PC-3 (cell line): ENCODE data around the gene TMEM178B. TPM values are rescaled to one million over a fixed set of nuclear protein-coding genes. Genes with fewer than 3 reads are reported as not detected.
A peak's percentile ranks its signal among the peaks of the same experiment; 100 is the strongest.

Experiments used
- ATAC-seq: fragments of 200-7000 bp; cut with Tn5 transposase; 2 replicates; pipeline ENCODE4 v1.9.1; 2020; ENCODE audit warnings: mild to moderate bottlenecking, moderate library complexity
- BruUV-seq: library from RNA; stranded (reverse); fragments of 400-500 nt; replicated peaks from 2 replicates; lab custom pipeline; 2021; lab: Mats Ljungman, UMichigan
- CTCF ChIA-PET: fragments of 300-600 bp; sonication (Branson Sonifier 250); formaldehyde crosslinking; loops from one replicate; lab custom pipeline; 2022; ENCODE audit warnings: antibody characterized with exemption; lab: Charles Lee
- POLR2A ChIA-PET: fragments of 300-600 bp; sonication (Branson Sonifier 250); formaldehyde crosslinking; loops from one replicate; lab custom pipeline; 2022; ENCODE audit warnings: antibody characterized with exemption; ENCODE audit not compliant: unreplicated experiment; lab: Charles Lee
- DNase-seq: peaks from one replicate; pipeline ENCODE4 v3.0.0-alpha.2; 2015
- H2AFZ ChIP-seq: fragments of 300-600 bp; sonication (generic); 2 replicates; pipeline ENCODE4 v1.6.0; 2016; ENCODE audit warnings: antibody characterized with exemption, low read length
- H3F3A ChIP-seq: fragments of 300-600 bp; sonication (generic); one replicate; pipeline ENCODE4 v1.6.0; 2017; ENCODE audit warnings: antibody characterized with exemption, low read length, control low read depth, mild to moderate bottlenecking; ENCODE audit not compliant: unreplicated experiment
- H3K27ac ChIP-seq: fragments of 300-600 bp; sonication (generic); 2 replicates; pipeline ENCODE4 v1.5.1; 2016; ENCODE audit warnings: mild to moderate bottlenecking, low read length
- H3K27me3 ChIP-seq: fragments of 300-600 bp; sonication (generic); 2 replicates; pipeline ENCODE4 v1.6.1; 2016; ENCODE audit warnings: low read length, mixed read lengths
- H3K36me3 ChIP-seq: fragments of 300-600 bp; sonication (generic); 2 replicates; pipeline ENCODE4 v1.6.1; 2016; ENCODE audit warnings: low read depth, mixed run types, low read length, mixed read lengths
- H3K4me1 ChIP-seq: fragments of 300-600 bp; sonication (generic); 2 replicates; pipeline ENCODE4 v1.5.1; 2016; ENCODE audit warnings: low read length; ENCODE audit not compliant: insufficient read depth
- H3K4me2 ChIP-seq: fragments of 300-600 bp; sonication (generic); 2 replicates; pipeline ENCODE4 v1.6.0; 2016; ENCODE audit warnings: low read length
- H3K4me3 ChIP-seq: fragments of 300-600 bp; sonication (generic); 2 replicates; pipeline ENCODE4 v1.5.1; 2016; ENCODE audit warnings: mild to moderate bottlenecking, low read length, mixed read lengths
- H3K79me2 ChIP-seq: fragments of 300-600 bp; sonication (generic); 2 replicates; pipeline ENCODE4 v1.6.1; 2017; ENCODE audit warnings: low read length, mixed read lengths
- H3K9ac ChIP-seq: fragments of 300-600 bp; sonication (generic); 2 replicates; pipeline ENCODE4 v1.6.0; 2016; ENCODE audit warnings: mild to moderate bottlenecking, low read length
- H3K9me2 ChIP-seq: fragments of 300-600 bp; sonication (generic); replicated peaks from 2 replicates; pipeline ENCODE4 v1.6.1; 2016; ENCODE audit warnings: mixed run types, low read length, mixed read lengths
- H3K9me3 ChIP-seq: fragments of 300-600 bp; sonication (generic); 2 replicates; pipeline ENCODE4 v1.6.1; 2016; ENCODE audit warnings: low read length, mixed read lengths
- H4K20me1 ChIP-seq: fragments of 300-600 bp; sonication (generic); 2 replicates; pipeline ENCODE4 v1.6.1; 2016; ENCODE audit warnings: low read length, mixed read lengths
- CTCF ChIP-seq: fragments of 300-600 bp; sonication (generic); conservative IDR thresholded peaks from 2 replicates; pipeline ENCODE4 v1.5.1; 2017; ENCODE audit warnings: antibody characterized with exemption, low read depth, mild to moderate bottlenecking, low read length
- EZH2 ChIP-seq: fragments of 300-600 bp; sonication (generic); IDR thresholded peaks from one replicate; pipeline ENCODE4 v1.6.1; 2017; ENCODE audit warnings: antibody characterized with exemption, mild to moderate bottlenecking, low read length; ENCODE audit not compliant: unreplicated experiment
- EZH2phosphoT487 ChIP-seq: fragments of 300-600 bp; sonication (generic); IDR thresholded peaks from 2 replicates; pipeline ENCODE4 v1.6.1; 2018; ENCODE audit warnings: mild to moderate bottlenecking, antibody characterized with exemption, low read length, borderline replicate concordance
- intact Hi-C: fragments of 100-400 bp; cut with micrococcal nuclease; formaldehyde crosslinking; loops from 2 replicates; pipeline ENCODE4 v1.9.0; 2023
- total RNA-seq: library from RNA; depleted of rRNA; stranded (reverse); fragments of >200 nt; gene quantifications from 2 replicates; pipeline ENCODE4 v1.2.3, GENCODE V29; 2014

The TMEM178B gene
- total RNA-seq, 1 experiment from 2014 or later = 0.29 TPM

DNA sequence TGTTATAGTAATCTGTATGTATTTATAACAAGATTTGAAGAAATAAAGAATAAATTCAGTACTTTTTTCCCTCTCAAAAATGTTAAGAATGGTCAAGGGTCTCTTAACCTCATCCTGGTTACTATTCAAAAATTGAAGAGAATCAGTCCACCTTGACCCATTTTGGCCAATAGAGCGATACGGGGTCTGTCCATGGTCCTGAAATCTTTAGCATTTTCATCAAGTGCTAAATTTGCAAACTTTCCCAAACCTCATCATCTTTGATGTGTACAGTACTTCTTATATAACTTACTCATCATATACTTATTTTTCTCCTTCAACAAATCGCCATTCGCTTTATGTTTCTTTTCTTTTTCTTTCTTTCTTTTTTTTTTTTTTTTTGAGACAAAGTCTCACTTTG lies 23.6 kb downstream of the TMEM178B start:
- Histone ChIP-seq H3K4me1 (no peaks in the 10 kb centered on the region), H4K20me1 (no peaks in the 10 kb centered on the region), H3K9ac (no peak overlapping the region), H3K9me2 (no peaks in the 10 kb centered on the region), H3K4me3 (no peak overlapping the region), H2AFZ (no peak overlapping the region), H3K36me3 (no peaks in the 10 kb centered on the region), H3K79me2 (no peaks in the 10 kb centered on the region), H3F3A (no peaks in the 10 kb centered on the region), H3K27me3 (peaks cover 14% of the 10 kb centered on the region), H3K4me2 (no peak overlapping the region), H3K27ac (no peak overlapping the region), H3K9me3 (no peaks in the 10 kb centered on the region)
- no peak for ATAC-seq
- intact Hi-C loops = no loop called here
- ChIA-PET CTCF (no interaction called here), POLR2A (no interaction called here)
- DNase-seq = peak; percentile 36
- no peak for TF ChIP-seq EZH2
- no peak for TF ChIP-seq EZH2phosphoT487
- no peak for TF ChIP-seq CTCF
- no TSS peak for BruUV-seq

GRCh38 chr7:141102436-141102835 lies 28.6 kb downstream of the TMEM178B start:
- H3F3A ChIP-seq = no peaks in the 10 kb centered on the region
- H4K20me1 ChIP-seq = no peaks in the 10 kb centered on the region
- no peaks in the 10 kb centered on the region for H3K9me2 ChIP-seq
- TF ChIP-seq EZH2phosphoT487 (no peak), CTCF (no peak)
- H3K27me3 ChIP-seq = peaks cover 46% of the 10 kb centered on the region
- H3K4me3 ChIP-seq = no peak overlapping the region
- BruUV-seq = no TSS peak
- no peaks in the 10 kb centered on the region for H3K79me2 ChIP-seq
- H3K4me2 ChIP-seq = no peak overlapping the region
- no peak overlapping the region for H3K27ac ChIP-seq
- no peaks in the 10 kb centered on the region for H3K36me3 ChIP-seq
- ChIA-PET POLR2A (no interaction called here), CTCF (no interaction called here)
- no peak for ATAC-seq
- DNase-seq = no peak
- no peak overlapping the region for H2AFZ ChIP-seq
- H3K9me3 ChIP-seq = no peaks in the 10 kb centered on the region
- H3K9ac ChIP-seq = no peak overlapping the region
- no peaks in the 10 kb centered on the region for H3K4me1 ChIP-seq
- intact Hi-C loops = no loop called here

- no peaks in the 10 kb centered on the region for H4K20me1 ChIP-seq
- POLR2A ChIA-PET = no interaction called here
- no TSS peak for BruUV-seq
- H3K36me3 ChIP-seq = no peaks in the 10 kb centered on the region
- H2AFZ ChIP-seq = no peak overlapping the region
- no peaks in the 10 kb centered on the region for H3K9me3 ChIP-seq
- no peak for DNase-seq
- H3K4me1 ChIP-seq = no peaks in the 10 kb centered on the region
- ATAC-seq = no peak
- no peaks in the 10 kb centered on the region for H3F3A ChIP-seq
- intact Hi-C loops = no loop called here
- H3K27me3 ChIP-seq = peaks cover 56% of the 10 kb centered on the region
- H3K9me2 ChIP-seq = no peaks in the 10 kb centered on the region
- no peak overlapping the region for H3K4me2 ChIP-seq
- no peak overlapping the region for H3K27ac ChIP-seq
- CTCF ChIA-PET = no interaction called here
- no peaks in the 10 kb centered on the region for H3K79me2 ChIP-seq
- TF ChIP-seq EZH2phosphoT487 (no peak), CTCF (no peak), EZH2 (no peak)
- no peak overlapping the region for H3K9ac ChIP-seq
- H3K4me3 ChIP-seq = no peak overlapping the region
Measured at GRCh38 chr7:141103847-141104429, 30.1 kb downstream of the TMEM178B start.
